Aorta (tissue), 5 donors: ENCODE data around the gene HOMER2. TPM values are rescaled to one million over a fixed set of nuclear protein-coding genes. Genes with fewer than 3 reads are reported as not detected.

Experiments used
- ATAC-seq: fragments of 200-7000 bp; cut with Tn5 transposase; one replicate; pipeline ENCODE4 v1.9.1; 2022; ENCODE audit warnings: moderate library complexity; ENCODE audit not compliant: low FRiP score
- DNase-seq, 2 donors: peaks; one replicate each; pipeline ENCODE4 v3.0.0-alpha.2; 2020
- H3K27ac ChIP-seq, 2 donors: one replicate each; pipeline ENCODE4 v1.5.1; 2013; ENCODE audit warnings: low read length in 2 of 2, mild to moderate bottlenecking in 2 of 2, moderate library complexity in 2 of 2, control low read depth in 1 of 2, inconsistent platforms in 1 of 2, low read depth in 1 of 2
- H3K27me3 ChIP-seq, 2 donors: one replicate each; pipeline ENCODE4 v1.6.1; 2013; ENCODE audit warnings: control low read depth in 1 of 2, low read length in 1 of 2, mild to moderate bottlenecking in 1 of 2, moderate library complexity in 1 of 2; ENCODE audit not compliant: insufficient read depth in 2 of 2, control insufficient read depth in 1 of 2
- H3K36me3 ChIP-seq, 2 donors: one replicate each; pipeline ENCODE4 v1.6.1; 2013; ENCODE audit warnings: control low read depth in 1 of 2, low read length in 1 of 2, mild to moderate bottlenecking in 1 of 2; ENCODE audit not compliant: insufficient read depth in 2 of 2, control insufficient read depth in 1 of 2
- H3K4me1 ChIP-seq, 2 donors: one replicate each; pipeline ENCODE4 v1.6.1; 2013; ENCODE audit warnings: low read length in 2 of 2, control low read depth in 1 of 2, mild to moderate bottlenecking in 1 of 2, moderate library complexity in 1 of 2; ENCODE audit not compliant: insufficient read depth in 2 of 2, control insufficient read depth in 1 of 2
- H3K4me3 ChIP-seq, 2 donors: one replicate each; pipeline ENCODE4 v1.5.1; 2013; ENCODE audit warnings: low read length in 2 of 2, control low read depth in 1 of 2, mild to moderate bottlenecking in 1 of 2
- H3K9me3 ChIP-seq: one replicate; pipeline ENCODE4 v1.6.1; 2013; ENCODE audit warnings: mild to moderate bottlenecking, low read length; ENCODE audit not compliant: control insufficient read depth
- WGBS, 2 donors: extraction: QIAGEN DNeasy Blood & Tissue Kit; methylation state at CpG; one replicate each; pipeline ENCODE4 v1.1.7; 2013; 5-methylcytosine and 5-hydroxymethylcytosine counted together
- intact Hi-C, 2 donors: fragments of 100-400 bp; cut with DNase I; formaldehyde crosslinking; loops; one replicate each; pipeline versions ENCODE4 v1.14.2 to v1.15.0; 2022
- polyA plus RNA-seq, 2 donors: library from polyadenylated mRNA; stranded (reverse); fragments of 200-250 nt; gene quantifications; one replicate each; pipeline ENCODE4 v1.2.3, GENCODE V29; 2013
- total RNA-seq, 2 donors: library from RNA; stranded (reverse); fragmentation: NEBNext Ultra II Directional; extraction: Animal tissue kit (Norgen Biotek cat#: 25700); gene quantifications; one replicate each; pipeline ENCODE4 v1.2.1, GENCODE V29; 2021
- donor health status: healthy with polysubstance abuse.
- donor health status: Bipolar disorder and iron deficiency.
- donor health status: DM: no; HTN: no; CAD: no.
- donor health status: DM: no; HTN: no; CAD: no.
- donor health status: DM: yes; HTN: yes; CAD: no.

The HOMER2 gene
- total and polyA plus RNA-seq, 4 donors: 0.50 to 7.1 (median 2.3) TPM

DNA sequence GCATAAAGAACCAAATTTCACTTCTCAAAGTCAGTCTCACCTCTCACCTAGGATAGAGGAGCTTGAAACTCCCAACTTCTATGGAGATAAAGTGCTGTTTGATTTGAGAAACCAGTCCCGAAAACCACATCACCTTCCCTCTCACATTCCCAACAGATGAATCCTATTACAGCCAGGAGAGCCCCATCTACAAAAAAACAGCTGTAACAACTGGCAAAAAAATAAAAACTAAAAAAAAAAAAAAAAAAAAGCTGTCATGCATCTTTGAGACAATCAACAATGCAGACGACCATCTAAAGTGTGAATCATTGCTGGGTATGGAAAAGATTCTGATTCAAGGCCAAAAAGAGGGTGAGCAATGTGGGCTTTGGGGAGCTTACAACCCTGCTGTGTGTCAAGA lies 23.8 kb downstream of the HOMER2 start:
- no peak for ATAC-seq
- Histone ChIP-seq H3K4me1 (no peaks in the 10 kb centered on the region), H3K36me3 (no peaks in the 10 kb centered on the region), H3K9me3 (no peaks in the 10 kb centered on the region), H3K27ac (no peak overlapping the region), H3K4me3 (no peak overlapping the region), H3K27me3 (no peaks in the 10 kb centered on the region)
- DNase-seq: no peak
- intact Hi-C loops: no loop called here
- 69 to 73% methylated on average over 2 of the region's 2 CpGs for WGBS, 2 donors

DNA sequence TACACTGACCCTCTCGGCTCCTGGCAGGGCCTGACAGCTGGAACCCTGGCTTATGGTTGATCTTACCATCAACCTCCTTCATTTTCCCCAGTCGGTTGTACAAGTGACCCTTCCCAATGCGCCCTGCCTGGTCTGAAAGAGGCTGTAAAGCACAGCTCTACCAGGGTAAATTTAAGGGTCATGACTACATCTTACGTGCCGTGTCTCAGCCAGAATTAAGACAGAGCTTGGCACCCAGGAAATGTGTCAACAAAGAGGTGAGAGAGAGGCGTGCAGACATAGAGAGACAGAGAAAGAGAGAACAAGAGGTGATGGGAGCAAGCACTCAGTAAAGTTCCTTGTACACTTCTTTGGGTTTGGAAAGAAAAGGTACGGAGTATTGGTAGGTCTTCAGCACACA lies 28.8 kb downstream of the HOMER2 start:
- Histone ChIP-seq H3K9me3 (no peaks in the 10 kb centered on the region), H3K4me3 (no peak overlapping the region), H3K4me1 (no peaks in the 10 kb centered on the region), H3K27ac (no peak overlapping the region), H3K27me3 (no peaks in the 10 kb centered on the region), H3K36me3 (no peaks in the 10 kb centered on the region)
- WGBS, 2 donors: 90 to 92% methylated on average over 7 of the region's 7 CpGs
- no peak for ATAC-seq
- no peak for DNase-seq
- intact Hi-C loops: no loop called here

DNA sequence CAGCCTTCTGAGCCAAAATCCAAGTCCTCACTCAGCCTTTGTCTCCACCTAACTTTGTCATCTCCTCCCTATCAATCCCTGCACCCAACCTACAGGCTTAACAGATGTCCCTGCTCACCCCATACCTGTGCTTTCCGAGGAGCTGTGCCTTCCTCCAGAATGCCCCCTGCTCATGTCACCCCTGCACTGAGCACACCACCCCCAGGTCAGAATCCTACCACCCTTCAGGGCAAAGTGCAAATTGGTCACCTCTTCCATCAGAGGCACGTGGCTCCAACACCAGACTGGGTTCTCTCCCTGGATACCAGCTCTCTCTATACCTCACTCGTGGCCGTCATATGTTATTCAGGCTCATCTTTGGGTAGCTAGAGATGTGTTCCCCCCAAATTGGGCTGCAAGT lies 29.8 kb downstream of the HOMER2 start:
- no peaks in the 10 kb centered on the region for H3K4me1 ChIP-seq
- no peak overlapping the region for H3K27ac ChIP-seq
- no peak overlapping the region for H3K4me3 ChIP-seq
- no peaks in the 10 kb centered on the region for H3K9me3 ChIP-seq
- no peaks in the 10 kb centered on the region for H3K27me3 ChIP-seq
- H3K36me3 ChIP-seq: no peaks in the 10 kb centered on the region
- peak; percentile 19 for ATAC-seq
- DNase-seq: no peak
- WGBS, 2 donors: 91 to 92% methylated on average over 4 of the region's 4 CpGs
- intact Hi-C loops: no loop called here

DNA sequence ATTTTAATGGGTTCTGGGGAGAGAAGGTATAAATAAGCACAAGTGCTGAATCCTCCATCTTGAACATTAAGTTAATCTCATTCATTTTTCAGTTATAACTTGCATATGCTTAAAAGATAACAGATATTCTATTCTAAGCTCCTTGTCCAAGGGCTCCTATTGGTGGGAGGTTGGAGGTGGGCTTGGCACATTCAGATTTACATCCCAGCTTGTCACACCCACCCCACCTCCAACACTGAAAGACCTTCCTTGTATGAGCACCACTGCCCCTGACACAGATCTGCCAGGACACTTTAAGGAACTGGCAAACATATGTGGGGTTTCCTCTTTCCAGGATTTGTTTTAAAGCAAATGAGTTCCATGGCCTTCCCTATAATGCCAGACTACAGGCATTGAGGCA lies 30.6 kb downstream of the HOMER2 start:
- ATAC-seq (no peak), DNase-seq (no peak)
- H3K27me3 ChIP-seq: no peaks in the 10 kb centered on the region
- intact Hi-C loops: no loop called here
- H3K4me1 ChIP-seq: no peaks in the 10 kb centered on the region
- H3K27ac ChIP-seq: no peak overlapping the region
- no peaks in the 10 kb centered on the region for H3K36me3 ChIP-seq
- H3K9me3 ChIP-seq: no peaks in the 10 kb centered on the region
- H3K4me3 ChIP-seq: no peak overlapping the region

DNA sequence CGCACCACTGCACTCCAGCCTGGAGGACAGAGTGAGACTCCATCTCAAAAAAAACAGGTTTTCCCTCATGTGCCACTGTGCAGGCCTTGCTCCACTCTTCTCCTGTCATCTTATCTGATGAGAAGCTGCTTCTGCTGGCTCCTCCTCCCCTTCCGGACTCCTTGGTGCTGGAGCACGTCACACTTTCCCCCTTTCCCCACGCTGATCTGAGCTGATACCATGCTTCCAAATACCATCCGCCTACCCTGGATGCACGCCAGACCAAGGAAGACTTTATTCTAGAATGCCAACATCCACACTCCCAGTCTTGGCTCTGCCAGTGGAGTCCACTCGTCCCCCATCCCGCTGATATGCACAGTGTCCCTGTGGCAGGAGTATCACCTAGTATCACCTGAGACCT lies 31.3 kb downstream of the HOMER2 start:
- ATAC-seq: no peak
- Histone ChIP-seq H3K4me3 (no peak overlapping the region), H3K9me3 (no peaks in the 10 kb centered on the region), H3K4me1 (no peaks in the 10 kb centered on the region), H3K27me3 (no peaks in the 10 kb centered on the region), H3K36me3 (no peaks in the 10 kb centered on the region), H3K27ac (no peak overlapping the region)
- DNase-seq: no peak
- intact Hi-C loops: no loop called here
- WGBS, 2 donors: 38 to 40% methylated on average over 8 of the region's 8 CpGs

DNA sequence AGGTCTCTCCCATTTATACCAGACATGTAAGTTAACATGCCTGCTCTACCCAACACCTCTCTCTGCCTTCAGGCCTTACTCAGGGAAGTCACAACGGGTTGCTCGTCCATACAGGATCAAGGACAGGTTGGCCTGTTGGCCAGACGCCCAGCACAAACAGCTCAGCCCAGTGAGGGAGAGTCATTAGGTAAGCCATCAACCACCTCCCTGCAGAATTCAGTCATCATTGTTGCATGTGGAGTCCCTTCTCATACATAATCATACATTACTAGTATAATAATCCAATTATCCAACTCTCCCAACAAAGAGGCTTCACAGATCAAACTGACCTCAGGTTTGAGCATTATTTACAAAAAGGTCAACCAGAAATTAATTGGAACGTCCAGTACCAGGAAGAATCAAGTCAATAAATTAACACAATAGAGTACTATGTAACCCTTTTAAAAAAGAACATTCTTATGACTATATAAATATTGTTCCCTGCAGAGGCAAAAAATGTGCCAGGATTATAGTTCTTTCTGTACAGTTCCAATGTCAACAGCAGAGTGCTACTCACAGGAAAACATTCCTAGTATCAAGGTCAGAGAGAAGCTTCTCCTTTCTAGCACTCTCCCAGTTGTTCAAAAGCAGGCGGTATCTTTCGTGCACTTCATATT lies 33.2 kb downstream of the HOMER2 start:
- ATAC-seq (no peak), DNase-seq (no peak)
- WGBS, 2 donors: 30 to 32% methylated on average over 6 of the region's 6 CpGs
- Histone ChIP-seq H3K27me3 (no peaks in the 10 kb centered on the region), H3K4me3 (no peak overlapping the region), H3K27ac (no peak overlapping the region), H3K9me3 (no peaks in the 10 kb centered on the region), H3K36me3 (no peaks in the 10 kb centered on the region), H3K4me1 (no peaks in the 10 kb centered on the region)
- intact Hi-C loops: no loop called here

DNA sequence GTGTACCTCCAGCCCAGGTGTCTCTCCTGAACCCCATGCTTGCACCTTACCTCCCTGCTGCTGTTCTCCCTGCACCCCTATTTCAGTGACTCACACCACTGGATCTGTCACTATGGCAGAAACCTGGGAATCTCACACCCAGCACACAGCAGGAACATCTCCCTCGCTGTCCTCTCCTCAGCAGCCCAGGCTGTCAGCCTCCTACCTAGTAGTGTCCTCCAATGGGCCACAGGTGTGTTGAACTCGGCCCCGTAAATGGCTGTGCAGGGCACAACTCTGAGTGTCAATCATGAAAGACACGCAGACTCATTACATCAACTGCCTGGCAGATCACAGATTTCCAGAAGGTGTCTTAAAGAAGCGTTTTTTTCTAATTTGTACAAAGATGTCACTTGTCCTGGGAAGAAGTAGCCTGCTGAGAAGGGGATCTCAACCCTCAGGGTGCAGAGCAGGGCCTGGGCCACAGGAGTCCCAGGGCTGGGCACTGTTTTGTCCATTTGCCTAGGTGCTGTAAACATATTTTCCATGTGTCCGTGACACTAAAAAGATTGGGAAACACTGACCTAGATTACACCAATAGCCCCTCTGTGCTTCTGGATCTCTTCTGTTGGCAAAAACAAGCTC lies 33.8 kb downstream of the HOMER2 start:
- intact Hi-C loops: no loop called here
- no peak overlapping the region for H3K4me3 ChIP-seq
- no peak overlapping the region for H3K27ac ChIP-seq
- no peaks in the 10 kb centered on the region for H3K27me3 ChIP-seq
- no peaks in the 10 kb centered on the region for H3K9me3 ChIP-seq
- WGBS, 2 donors: 93% methylated on average over 6 of the region's 6 CpGs
- DNase-seq (no peak), ATAC-seq (no peak)
- no peaks in the 10 kb centered on the region for H3K36me3 ChIP-seq
- no peaks in the 10 kb centered on the region for H3K4me1 ChIP-seq

DNA sequence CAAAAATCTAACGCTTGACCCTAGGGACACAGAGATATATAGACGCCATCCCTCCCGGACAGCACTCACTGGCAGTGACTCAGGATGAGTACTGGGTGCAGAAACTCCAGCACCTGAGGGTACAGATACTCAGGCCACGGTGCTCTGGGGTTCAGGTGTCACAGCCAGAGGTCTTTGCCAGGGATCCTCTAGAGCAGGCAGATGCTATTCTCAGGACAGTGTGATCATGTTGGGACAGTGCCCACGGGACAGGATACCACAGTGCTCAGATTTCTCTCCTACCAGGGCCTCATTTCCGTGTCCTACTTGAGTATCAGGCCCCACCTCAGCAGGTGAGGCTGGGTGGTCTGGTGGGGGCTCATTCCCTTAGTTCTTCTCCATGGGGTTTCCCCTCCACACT lies 34.4 kb downstream of the HOMER2 start:
- Histone ChIP-seq H3K36me3 (no peaks in the 10 kb centered on the region), H3K4me1 (no peaks in the 10 kb centered on the region), H3K9me3 (no peaks in the 10 kb centered on the region), H3K27ac (no peak overlapping the region), H3K27me3 (no peaks in the 10 kb centered on the region), H3K4me3 (no peak overlapping the region)
- intact Hi-C loops: no loop called here
- DNase-seq (no peak), ATAC-seq (no peak)
- 88 to 92% methylated on average over 6 of the region's 6 CpGs for WGBS, 2 donors

DNA sequence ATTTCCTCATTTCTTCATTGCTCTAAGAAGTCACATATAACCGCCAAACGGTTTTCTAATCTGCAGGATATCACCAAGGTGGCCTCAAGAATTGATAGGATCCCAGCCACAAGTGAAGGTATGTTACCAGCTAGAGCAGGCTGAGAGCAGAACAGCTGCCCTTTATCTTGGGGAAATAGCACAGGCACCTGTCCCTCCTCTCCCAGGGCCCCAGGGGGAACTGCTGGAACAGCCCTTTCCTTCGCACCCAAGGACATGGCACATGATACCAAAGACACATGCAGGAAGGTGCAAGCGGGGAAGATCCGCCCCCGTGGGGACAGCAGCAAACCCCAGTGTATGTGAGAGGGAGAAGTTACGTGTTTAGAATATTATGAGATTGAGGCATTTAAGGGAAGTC lies 35.3 kb downstream of the HOMER2 start:
- intact Hi-C loops: no loop called here
- no peak for ATAC-seq

More for the DNA sequence above, 35.3 kb downstream of the HOMER2 start:
- H3K4me1 ChIP-seq: no peaks in the 10 kb centered on the region
- H3K4me3 ChIP-seq: no peak overlapping the region
- no peaks in the 10 kb centered on the region for H3K36me3 ChIP-seq
- H3K9me3 ChIP-seq: no peaks in the 10 kb centered on the region
- no peak overlapping the region for H3K27ac ChIP-seq
- no peaks in the 10 kb centered on the region for H3K27me3 ChIP-seq
- DNase-seq: no peak
- WGBS, 2 donors: 89 to 92% methylated on average over 7 of the region's 7 CpGs
